HEK293 (cell line): Measurements from ENCODE around the gene PDE4A.

Experiments used
- YY1 ChIP-seq: fragments of 450-650 bp; formaldehyde crosslinking; IDR thresholded peaks from 2 replicates; pipeline ENCODE4 v1.5.1; 2018; ENCODE audit warnings: missing biosample characterization, missing genetic modification characterization
- ZBTB21 ChIP-seq: fragments of 450-650 bp; formaldehyde crosslinking; IDR thresholded peaks from 2 replicates; pipeline ENCODE4 v1.5.1; 2017; ENCODE audit warnings: missing biosample characterization, missing genetic modification characterization
- ZBTB48 ChIP-seq: fragments of 450-650 bp; formaldehyde crosslinking; IDR thresholded peaks from 2 replicates; pipeline ENCODE4 v1.5.1; 2016; ENCODE audit warnings: missing biosample characterization, missing genetic modification characterization
- ZNF114 ChIP-seq: fragments of 450-650 bp; formaldehyde crosslinking; IDR thresholded peaks from 2 replicates; pipeline ENCODE4 v1.5.0; 2017; ENCODE audit warnings: missing biosample characterization, missing genetic modification characterization
- ZNF157 ChIP-seq: fragments of 450-650 bp; formaldehyde crosslinking; IDR thresholded peaks from 2 replicates; pipeline ENCODE4 v1.5.1; 2016; ENCODE audit warnings: missing biosample characterization, missing genetic modification characterization
- ZNF202 ChIP-seq: fragments of 450-650 bp; formaldehyde crosslinking; IDR thresholded peaks from 2 replicates; pipeline ENCODE4 v1.5.1; 2016; ENCODE audit warnings: missing biosample characterization, missing genetic modification characterization, borderline replicate concordance
- ZNF585B ChIP-seq: fragments of 450-650 bp; formaldehyde crosslinking; IDR thresholded peaks from 2 replicates; pipeline ENCODE4 v1.5.1; 2016; ENCODE audit warnings: missing biosample characterization, missing genetic modification characterization
- ZNF76 ChIP-seq: fragments of 450-650 bp; formaldehyde crosslinking; IDR thresholded peaks from 2 replicates; pipeline ENCODE4; 2016; ENCODE audit warnings: low read depth, missing biosample characterization, missing genetic modification characterization, borderline replicate concordance
- TF ChIP-seq, protein P1 (sequence below): fragments of 450-650 bp; formaldehyde crosslinking; IDR thresholded peaks from 2 replicates; pipeline ENCODE4 v1.5.1; 2017; ENCODE audit warnings: missing biosample characterization, missing genetic modification characterization
- TF ChIP-seq, protein P2 (sequence below): fragments of 450-650 bp; formaldehyde crosslinking; IDR thresholded peaks from 2 replicates; pipeline ENCODE4 v1.5.1; 2016; ENCODE audit warnings: missing biosample characterization, missing genetic modification characterization
- TF ChIP-seq, protein P3 (sequence below): fragments of 450-650 bp; formaldehyde crosslinking; IDR thresholded peaks from 2 replicates; pipeline ENCODE4 v1.5.1; 2016; ENCODE audit warnings: missing biosample characterization, missing genetic modification characterization
- TF ChIP-seq, protein P4 (sequence below): fragments of 450-650 bp; formaldehyde crosslinking; IDR thresholded peaks from 2 replicates; pipeline ENCODE4 v1.5.1; 2016; ENCODE audit warnings: missing biosample characterization, missing genetic modification characterization
- TF ChIP-seq, protein P5 (sequence below): fragments of 450-650 bp; formaldehyde crosslinking; IDR thresholded peaks from 2 replicates; pipeline ENCODE4 v1.5.1; 2017; ENCODE audit warnings: missing biosample characterization, missing genetic modification characterization

DNA sequence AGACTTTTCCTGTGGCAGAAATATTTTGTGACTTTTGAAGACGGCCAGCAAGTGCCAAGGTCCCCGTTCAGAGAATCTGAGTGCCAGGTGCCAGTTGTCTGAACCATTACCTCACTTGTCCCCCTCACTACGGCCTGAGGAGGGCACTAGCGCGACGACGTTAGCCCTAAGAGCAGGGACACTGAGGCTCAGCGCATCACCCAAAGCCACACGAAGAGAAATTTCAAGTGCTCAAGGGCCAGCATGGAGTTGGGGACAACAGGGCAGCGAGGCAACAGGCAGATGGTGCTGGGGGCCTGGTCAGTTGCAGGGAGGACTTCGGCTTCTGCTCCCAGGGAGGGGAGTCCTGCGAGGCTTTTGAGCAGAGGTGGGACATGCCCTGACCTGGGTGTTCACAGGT lies 30.5 kb upstream of the PDE4A start:
- TF ChIP-seq ZNF157 (no peak), ZNF202 (tag by site-specific recombination) (no peak), ZNF114 (no peak), ZNF585B (tag by site-specific recombination) (no peak), ZNF76 (tag by site-specific recombination) (no peak), YY1 (tag by site-specific recombination) (no peak), ZBTB48 (tag by site-specific recombination) (no peak), ZBTB21 (tag by site-specific recombination) (no peak)
- TF ChIP-seq, protein P1, sequence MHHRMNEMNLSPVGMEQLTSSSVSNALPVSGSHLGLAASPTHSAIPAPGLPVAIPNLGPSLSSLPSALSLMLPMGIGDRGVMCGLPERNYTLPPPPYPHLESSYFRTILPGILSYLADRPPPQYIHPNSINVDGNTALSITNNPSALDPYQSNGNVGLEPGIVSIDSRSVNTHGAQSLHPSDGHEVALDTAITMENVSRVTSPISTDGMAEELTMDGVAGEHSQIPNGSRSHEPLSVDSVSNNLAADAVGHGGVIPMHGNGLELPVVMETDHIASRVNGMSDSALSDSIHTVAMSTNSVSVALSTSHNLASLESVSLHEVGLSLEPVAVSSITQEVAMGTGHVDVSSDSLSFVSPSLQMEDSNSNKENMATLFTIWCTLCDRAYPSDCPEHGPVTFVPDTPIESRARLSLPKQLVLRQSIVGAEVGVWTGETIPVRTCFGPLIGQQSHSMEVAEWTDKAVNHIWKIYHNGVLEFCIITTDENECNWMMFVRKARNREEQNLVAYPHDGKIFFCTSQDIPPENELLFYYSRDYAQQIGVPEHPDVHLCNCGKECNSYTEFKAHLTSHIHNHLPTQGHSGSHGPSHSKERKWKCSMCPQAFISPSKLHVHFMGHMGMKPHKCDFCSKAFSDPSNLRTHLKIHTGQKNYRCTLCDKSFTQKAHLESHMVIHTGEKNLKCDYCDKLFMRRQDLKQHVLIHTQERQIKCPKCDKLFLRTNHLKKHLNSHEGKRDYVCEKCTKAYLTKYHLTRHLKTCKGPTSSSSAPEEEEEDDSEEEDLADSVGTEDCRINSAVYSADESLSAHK (tag by site-specific recombination): no peak
- TF ChIP-seq, protein P2, sequence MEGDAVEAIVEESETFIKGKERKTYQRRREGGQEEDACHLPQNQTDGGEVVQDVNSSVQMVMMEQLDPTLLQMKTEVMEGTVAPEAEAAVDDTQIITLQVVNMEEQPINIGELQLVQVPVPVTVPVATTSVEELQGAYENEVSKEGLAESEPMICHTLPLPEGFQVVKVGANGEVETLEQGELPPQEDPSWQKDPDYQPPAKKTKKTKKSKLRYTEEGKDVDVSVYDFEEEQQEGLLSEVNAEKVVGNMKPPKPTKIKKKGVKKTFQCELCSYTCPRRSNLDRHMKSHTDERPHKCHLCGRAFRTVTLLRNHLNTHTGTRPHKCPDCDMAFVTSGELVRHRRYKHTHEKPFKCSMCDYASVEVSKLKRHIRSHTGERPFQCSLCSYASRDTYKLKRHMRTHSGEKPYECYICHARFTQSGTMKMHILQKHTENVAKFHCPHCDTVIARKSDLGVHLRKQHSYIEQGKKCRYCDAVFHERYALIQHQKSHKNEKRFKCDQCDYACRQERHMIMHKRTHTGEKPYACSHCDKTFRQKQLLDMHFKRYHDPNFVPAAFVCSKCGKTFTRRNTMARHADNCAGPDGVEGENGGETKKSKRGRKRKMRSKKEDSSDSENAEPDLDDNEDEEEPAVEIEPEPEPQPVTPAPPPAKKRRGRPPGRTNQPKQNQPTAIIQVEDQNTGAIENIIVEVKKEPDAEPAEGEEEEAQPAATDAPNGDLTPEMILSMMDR (tag by site-specific recombination): 0 out of 2 replicates have a peak, but pooled peaks have one; percentile 40
- TF ChIP-seq, protein P3, sequence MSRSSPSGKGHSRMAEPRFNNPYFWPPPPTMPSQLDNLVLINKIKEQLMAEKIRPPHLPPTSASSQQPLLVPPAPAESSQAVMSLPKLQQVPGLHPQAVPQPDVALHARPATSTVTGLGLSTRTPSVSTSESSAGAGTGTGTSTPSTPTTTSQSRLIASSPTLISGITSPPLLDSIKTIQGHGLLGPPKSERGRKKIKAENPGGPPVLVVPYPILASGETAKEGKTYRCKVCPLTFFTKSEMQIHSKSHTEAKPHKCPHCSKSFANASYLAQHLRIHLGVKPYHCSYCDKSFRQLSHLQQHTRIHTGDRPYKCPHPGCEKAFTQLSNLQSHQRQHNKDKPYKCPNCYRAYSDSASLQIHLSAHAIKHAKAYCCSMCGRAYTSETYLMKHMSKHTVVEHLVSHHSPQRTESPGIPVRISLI (tag by site-specific recombination): no peak
- TF ChIP-seq, protein P4, sequence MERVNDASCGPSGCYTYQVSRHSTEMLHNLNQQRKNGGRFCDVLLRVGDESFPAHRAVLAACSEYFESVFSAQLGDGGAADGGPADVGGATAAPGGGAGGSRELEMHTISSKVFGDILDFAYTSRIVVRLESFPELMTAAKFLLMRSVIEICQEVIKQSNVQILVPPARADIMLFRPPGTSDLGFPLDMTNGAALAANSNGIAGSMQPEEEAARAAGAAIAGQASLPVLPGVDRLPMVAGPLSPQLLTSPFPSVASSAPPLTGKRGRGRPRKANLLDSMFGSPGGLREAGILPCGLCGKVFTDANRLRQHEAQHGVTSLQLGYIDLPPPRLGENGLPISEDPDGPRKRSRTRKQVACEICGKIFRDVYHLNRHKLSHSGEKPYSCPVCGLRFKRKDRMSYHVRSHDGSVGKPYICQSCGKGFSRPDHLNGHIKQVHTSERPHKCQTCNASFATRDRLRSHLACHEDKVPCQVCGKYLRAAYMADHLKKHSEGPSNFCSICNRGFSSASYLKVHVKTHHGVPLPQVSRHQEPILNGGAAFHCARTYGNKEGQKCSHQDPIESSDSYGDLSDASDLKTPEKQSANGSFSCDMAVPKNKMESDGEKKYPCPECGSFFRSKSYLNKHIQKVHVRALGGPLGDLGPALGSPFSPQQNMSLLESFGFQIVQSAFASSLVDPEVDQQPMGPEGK (tag by site-specific recombination): no peak
- TF ChIP-seq, protein P5, sequence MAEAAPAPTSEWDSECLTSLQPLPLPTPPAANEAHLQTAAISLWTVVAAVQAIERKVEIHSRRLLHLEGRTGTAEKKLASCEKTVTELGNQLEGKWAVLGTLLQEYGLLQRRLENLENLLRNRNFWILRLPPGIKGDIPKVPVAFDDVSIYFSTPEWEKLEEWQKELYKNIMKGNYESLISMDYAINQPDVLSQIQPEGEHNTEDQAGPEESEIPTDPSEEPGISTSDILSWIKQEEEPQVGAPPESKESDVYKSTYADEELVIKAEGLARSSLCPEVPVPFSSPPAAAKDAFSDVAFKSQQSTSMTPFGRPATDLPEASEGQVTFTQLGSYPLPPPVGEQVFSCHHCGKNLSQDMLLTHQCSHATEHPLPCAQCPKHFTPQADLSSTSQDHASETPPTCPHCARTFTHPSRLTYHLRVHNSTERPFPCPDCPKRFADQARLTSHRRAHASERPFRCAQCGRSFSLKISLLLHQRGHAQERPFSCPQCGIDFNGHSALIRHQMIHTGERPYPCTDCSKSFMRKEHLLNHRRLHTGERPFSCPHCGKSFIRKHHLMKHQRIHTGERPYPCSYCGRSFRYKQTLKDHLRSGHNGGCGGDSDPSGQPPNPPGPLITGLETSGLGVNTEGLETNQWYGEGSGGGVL (tag by site-specific recombination): no peak
